Measurements from ENCODE around the gene ESF1. TPM values are rescaled to one million over a fixed set of nuclear protein-coding genes. Genes with fewer than 3 reads are reported as not detected.
"Not testable (repeated sequence)": the region's sequence is repeated elsewhere in the genome, so short reads cannot be mapped to it uniquely, and the experiment has no call there.

Gene ESF1
- total RNA-seq, 2 donors from 2014 or later = 13.9 to 21.7 TPM

DNA sequence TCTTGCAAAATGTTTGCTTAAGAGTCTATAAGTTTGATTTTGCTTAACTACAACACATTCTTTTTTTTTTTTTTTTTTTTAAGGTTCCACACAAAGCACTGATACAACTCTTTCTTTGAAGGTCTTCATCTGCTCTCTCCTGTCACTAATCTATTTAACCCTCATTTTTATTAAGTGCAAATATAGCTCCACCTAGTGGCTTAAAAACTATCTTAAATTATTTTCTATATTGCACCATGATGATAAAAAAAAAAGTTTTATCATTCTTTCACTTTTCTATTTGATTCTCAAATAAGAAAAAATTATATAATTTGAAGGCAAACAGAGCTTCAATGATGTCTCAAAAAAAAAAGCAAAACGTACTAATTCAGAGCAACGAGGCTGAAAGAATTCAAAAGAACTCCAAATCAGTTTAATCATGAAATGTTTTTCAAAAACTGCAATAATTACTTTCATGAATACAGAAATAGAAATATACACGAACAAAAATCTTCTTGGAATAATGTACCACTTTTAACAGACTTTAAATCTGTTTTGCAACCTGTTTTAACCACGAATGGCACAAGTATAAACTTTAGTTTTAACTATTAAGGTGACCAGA, 12.8 kb downstream of the ESF1 start:
- no peak for ATAC-seq (replicated peaks)
- Mint-ChIP-seq H3K27me3 (no peaks in the 10 kb centered on the region), H3K36me3 (ENCODE audit: low read depth) (peaks cover 97% of the 10 kb centered on the region), H3K9me3 (no peaks in the 10 kb centered on the region), H3K4me3 (no peak overlapping the region), H3K27ac (no peak overlapping the region), H3K4me1 (peaks cover 6% of the 10 kb centered on the region)

DNA sequence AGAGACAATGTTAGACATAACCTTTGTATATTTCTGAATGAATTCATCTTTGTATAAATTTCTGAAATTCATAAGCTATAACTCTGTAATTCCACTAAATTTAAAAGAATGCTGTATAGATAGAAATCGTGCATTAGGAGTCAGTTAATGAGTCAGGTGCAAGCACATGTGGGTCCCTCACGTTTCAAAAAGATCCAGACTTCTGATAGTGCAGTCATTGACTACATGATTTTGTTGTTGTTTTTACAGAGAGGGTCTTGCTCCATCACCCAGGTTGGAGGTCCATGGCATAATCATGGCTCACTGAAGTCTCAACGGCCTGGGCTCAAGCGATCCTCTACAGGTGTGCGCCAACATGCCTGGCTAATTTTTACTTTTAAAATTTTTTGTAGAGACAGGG, 14.6 kb downstream of the ESF1 start:
- H3K27ac Mint-ChIP-seq = no peak overlapping the region
- H3K9me3 Mint-ChIP-seq = no peaks in the 10 kb centered on the region
- no peak for ATAC-seq (replicated peaks)
- H3K36me3 Mint-ChIP-seq (ENCODE audit: low read depth) = peaks cover 97% of the 10 kb centered on the region
- no peaks in the 10 kb centered on the region for H3K4me1 Mint-ChIP-seq
- H3K27me3 Mint-ChIP-seq = no peaks in the 10 kb centered on the region
- no peak overlapping the region for H3K4me3 Mint-ChIP-seq

DNA sequence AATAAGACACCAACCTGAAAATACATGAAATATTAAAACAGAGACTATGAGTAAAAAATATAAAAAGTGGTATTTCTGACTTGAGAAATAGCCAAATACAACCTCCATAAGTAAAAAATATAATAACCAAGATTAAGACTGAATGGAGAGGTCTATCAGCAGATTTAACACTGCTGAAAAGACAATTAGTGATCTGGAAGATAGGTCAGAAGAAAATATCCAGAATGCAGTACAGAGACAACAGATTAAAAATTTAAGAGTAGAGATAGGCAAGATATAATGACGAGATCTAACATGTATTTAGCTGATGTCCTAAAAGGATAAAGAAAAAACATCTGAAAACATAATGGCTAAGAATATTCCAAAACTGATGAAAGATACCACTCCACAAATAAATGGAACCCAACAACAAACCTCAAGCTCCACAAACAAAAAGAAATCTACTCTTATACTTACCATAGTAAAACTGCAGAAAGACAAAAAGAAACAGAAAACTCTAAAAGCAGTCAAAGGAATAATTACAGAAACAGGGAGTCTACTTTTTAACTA, 18.8 kb downstream of the ESF1 start:
- H3K27ac Mint-ChIP-seq = no peak overlapping the region
- ATAC-seq (replicated peaks) = no peak
- no peak overlapping the region for H3K4me3 Mint-ChIP-seq
- peaks cover 87% of the 10 kb centered on the region for H3K36me3 Mint-ChIP-seq (ENCODE audit: low read depth)
- no peaks in the 10 kb centered on the region for H3K4me1 Mint-ChIP-seq
- no peaks in the 10 kb centered on the region for H3K27me3 Mint-ChIP-seq
- H3K9me3 Mint-ChIP-seq = no peaks in the 10 kb centered on the region

DNA sequence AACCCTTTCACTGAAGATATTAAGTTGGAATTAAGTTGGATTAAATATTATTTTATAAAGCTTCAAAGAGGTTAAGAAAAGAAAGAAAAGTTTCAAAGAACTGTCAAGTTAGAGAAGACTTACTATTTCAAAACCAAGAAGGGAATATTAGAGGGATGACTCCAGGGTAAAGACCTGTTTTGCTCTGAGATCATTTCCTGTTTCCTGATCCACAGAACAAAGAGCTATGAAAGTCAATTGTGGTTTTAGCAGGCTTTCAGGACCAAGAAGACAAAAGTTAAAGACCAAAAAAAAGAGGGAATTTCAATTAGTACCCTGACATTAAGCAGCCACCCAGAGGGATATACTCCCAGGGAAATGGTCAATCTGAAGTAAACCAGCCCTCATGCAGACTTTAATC, 19.4 kb downstream of the ESF1 start:
- ATAC-seq (replicated peaks) = no peak
- H3K27me3 Mint-ChIP-seq = no peaks in the 10 kb centered on the region
- no peaks in the 10 kb centered on the region for H3K9me3 Mint-ChIP-seq
- no peaks in the 10 kb centered on the region for H3K4me1 Mint-ChIP-seq
- no peak overlapping the region for H3K27ac Mint-ChIP-seq
- no peak overlapping the region for H3K4me3 Mint-ChIP-seq
- H3K36me3 Mint-ChIP-seq (ENCODE audit: low read depth) = peaks cover 81% of the 10 kb centered on the region

DNA sequence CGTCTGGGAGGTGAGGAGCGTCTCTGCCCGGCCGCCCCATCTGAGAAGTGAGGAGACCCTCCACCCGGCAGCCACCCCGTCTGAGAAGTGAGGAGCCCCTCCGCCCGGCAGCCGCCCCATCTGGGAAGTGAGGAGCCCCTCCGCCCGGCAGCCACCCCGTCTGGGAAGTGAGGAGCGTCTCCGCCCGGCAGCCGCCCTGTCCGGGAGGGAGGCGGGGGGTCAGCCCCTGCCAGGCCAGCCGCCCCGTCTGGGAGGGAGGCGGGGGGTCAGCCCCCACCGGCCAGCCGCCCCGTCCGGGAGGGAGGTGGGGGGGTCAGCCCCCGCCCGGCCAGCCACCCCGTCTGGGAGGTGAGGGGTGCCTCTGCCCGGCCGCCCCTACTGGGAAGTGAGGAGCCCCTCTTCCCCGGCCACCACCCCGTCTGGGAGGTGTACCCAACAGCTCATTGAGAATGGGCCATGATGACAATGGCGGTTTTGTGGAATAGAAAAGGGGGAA, 24.2 kb downstream of the ESF1 start:
- H3K36me3 Mint-ChIP-seq (ENCODE audit: low read depth) = peaks cover 60% of the 10 kb centered on the region
- ATAC-seq (replicated peaks); H3K9me3 Mint-ChIP-seq; H3K4me3 Mint-ChIP-seq; H3K4me1 Mint-ChIP-seq; H3K27me3 Mint-ChIP-seq; H3K27ac Mint-ChIP-seq: not testable (repeated sequence)

DNA sequence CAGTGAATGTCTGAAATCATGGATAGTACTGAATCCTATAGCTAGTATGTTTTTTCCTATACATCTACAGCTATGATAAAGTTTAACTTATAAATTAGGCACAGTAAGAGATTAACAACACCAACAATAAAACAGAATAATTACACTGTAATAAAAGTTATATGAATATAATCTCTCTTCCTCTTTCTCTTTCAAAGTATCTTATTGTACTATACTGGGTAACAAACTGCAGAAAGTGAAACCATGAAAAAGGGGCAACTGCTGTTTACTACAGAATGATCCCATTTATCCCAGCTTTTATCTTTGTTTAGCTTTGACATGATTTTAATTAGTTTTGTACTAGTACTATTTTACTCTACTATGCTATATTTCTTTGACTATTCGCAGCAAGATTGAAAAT, 25.8 kb downstream of the ESF1 start:
- no peak overlapping the region for H3K27ac Mint-ChIP-seq
- H3K9me3 Mint-ChIP-seq = no peaks in the 10 kb centered on the region
- no peak for ATAC-seq (replicated peaks)
- peaks cover 44% of the 10 kb centered on the region for H3K36me3 Mint-ChIP-seq (ENCODE audit: low read depth)
- no peak overlapping the region for H3K4me3 Mint-ChIP-seq
- H3K4me1 Mint-ChIP-seq = peaks cover 4% of the 10 kb centered on the region
- no peaks in the 10 kb centered on the region for H3K27me3 Mint-ChIP-seq

DNA sequence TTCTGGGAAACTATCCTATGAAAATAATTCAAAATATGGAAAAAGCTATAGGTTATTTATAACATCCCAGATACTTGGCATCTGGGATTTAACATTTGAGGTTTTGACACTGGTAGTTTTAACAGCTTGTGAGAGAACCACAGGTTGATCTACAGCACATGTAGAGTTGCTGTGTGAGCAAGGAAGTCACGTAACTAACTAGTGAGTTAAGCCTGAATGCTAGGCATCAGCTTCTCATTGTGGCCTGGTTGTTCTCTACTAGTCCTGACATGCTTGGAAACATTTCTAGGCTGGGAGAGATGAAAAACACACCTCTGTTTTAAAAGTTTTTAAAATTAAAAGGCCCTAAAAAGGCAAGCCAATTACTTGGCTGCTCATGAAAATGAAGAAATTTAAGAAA, 28.2 kb downstream of the ESF1 start:
- Mint-ChIP-seq H3K36me3 (ENCODE audit: low read depth) (peaks cover 27% of the 10 kb centered on the region), H3K27me3 (no peaks in the 10 kb centered on the region), H3K27ac (no peak overlapping the region), H3K4me3 (no peak overlapping the region), H3K9me3 (no peaks in the 10 kb centered on the region), H3K4me1 (peaks cover 4% of the 10 kb centered on the region)
- ATAC-seq (replicated peaks) = no peak

DNA sequence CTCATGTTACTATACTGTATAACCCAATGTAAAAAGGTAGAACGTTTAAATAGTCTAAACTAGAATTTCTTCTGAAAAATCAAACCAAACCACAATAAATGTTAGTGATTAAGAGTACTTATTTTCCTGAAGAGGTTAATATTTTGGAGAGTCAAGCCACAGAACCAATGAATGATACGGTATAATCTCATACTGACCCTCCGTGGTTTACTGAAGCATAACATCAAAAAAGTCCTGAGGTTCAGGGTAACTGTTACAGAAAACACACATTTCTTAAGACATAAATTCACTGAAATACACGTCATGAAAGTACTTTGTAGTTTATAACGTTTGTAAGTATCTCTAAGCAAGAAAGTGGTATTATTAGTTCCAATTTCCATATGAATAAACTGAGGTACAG, 28.9 kb downstream of the ESF1 start:
- ATAC-seq (replicated peaks) = no peak

DNA sequence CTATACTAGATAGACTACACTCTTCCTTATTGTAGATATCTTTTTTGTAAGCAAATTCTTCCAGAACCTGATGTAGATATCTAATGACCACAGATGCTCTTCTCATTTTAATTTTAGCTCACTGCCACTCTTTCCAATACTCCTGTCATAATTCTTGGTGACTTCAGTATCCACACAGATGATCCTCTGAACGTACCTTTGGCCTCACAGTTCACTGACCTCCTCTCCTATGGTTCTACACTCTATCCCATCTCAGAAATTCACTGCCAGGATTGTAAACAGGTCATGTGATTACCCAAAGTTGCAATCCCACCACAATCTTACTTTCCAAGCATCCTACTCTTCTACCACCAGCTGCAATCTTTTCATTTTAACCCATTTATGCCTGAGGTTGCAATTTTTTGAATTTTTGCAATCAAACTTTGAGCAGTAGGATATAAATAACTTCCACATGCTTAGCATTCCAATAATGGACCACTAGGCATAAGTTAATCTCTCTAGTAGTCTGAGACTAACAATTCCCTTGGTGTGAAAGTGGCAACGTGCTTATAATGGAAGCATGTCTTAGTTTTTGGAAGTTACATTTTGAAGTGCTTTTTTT, 31.2 kb downstream of the ESF1 start:
- peaks cover 30% of the 10 kb centered on the region for H3K36me3 Mint-ChIP-seq (ENCODE audit: low read depth)
- H3K4me1 Mint-ChIP-seq = no peaks in the 10 kb centered on the region
- H3K27ac Mint-ChIP-seq = no peak overlapping the region
- H3K27me3 Mint-ChIP-seq = no peaks in the 10 kb centered on the region
- ATAC-seq (replicated peaks) = no peak
- no peaks in the 10 kb centered on the region for H3K9me3 Mint-ChIP-seq
- H3K4me3 Mint-ChIP-seq = no peak overlapping the region

More for the DNA sequence above, 28.9 kb downstream of the ESF1 start:
- no peaks in the 10 kb centered on the region for H3K27me3 Mint-ChIP-seq
- no peak overlapping the region for H3K27ac Mint-ChIP-seq
- peaks cover 34% of the 10 kb centered on the region for H3K36me3 Mint-ChIP-seq (ENCODE audit: low read depth)
- H3K4me1 Mint-ChIP-seq = peaks cover 4% of the 10 kb centered on the region
- H3K4me3 Mint-ChIP-seq = no peak overlapping the region
- H3K9me3 Mint-ChIP-seq = no peaks in the 10 kb centered on the region

DNA sequence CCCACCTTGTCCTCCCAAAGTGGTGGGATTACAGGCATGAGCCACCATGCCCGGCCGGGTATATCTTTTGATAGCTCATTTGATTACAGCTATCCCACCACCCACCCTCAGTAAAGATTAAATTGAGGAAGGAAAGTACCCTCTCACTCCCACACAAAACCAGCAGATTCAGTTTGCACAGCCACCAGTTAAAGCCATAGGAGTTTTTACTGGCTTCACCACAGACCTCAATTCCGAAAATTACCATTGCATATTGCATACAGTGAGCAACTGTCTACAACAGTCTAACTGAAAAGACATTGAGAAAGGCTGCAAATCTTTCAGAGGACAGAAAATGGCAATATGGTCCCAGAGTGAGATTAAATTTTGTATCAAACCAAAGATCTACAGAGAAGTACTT, 34.9 kb downstream of the ESF1 start:
- ATAC-seq (replicated peaks) = no peak
- Mint-ChIP-seq H3K9me3 (no peaks in the 10 kb centered on the region), H3K27ac (no peak overlapping the region), H3K4me1 (peaks cover 1% of the 10 kb centered on the region), H3K27me3 (no peaks in the 10 kb centered on the region), H3K4me3 (no peak overlapping the region), H3K36me3 (ENCODE audit: low read depth) (peaks cover 38% of the 10 kb centered on the region)

DNA sequence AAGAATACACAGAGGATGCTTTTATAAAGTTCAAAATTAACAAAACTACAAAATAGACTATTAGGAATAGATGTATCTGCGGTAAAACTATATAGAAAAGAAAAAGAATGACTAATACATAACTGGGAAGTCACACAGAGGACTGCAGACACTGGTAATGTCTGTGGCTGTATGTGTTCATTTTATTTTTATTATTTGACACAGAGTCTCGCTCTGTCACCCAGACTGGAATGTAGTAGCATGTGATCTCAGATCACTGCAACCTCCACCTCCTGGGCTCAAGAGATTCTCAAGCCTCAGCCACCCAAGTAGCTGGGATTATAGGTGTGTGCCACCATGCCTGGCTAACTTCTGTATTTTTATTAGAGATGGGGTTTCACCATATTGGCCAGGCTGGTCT, 38.9 kb downstream of the ESF1 start:
- Mint-ChIP-seq H3K36me3 (ENCODE audit: low read depth) (peaks cover 69% of the 10 kb centered on the region), H3K27ac (no peak overlapping the region), H3K4me1 (peaks cover 8% of the 10 kb centered on the region), H3K4me3 (no peak overlapping the region), H3K27me3 (no peaks in the 10 kb centered on the region), H3K9me3 (peaks cover 5% of the 10 kb centered on the region)
- no peak for ATAC-seq (replicated peaks)

DNA sequence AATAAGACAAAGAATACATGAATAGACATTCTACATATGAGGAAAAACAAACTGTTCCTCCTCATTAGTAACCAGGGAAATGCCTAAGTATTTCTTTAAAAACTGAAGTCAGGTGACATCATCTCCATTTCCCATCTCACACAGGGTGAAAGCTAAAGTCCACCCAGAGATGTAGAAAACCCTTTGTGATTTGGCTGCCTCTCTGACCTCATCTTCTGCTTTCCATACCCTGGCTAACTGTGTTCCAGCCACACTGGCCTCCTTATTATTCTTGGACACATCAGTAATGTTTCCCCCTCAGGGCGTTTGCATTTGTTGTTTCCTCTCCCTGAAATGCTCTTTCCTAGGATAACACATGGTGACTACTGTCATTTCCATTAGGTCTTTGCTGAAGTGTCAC, 40.4 kb downstream of the ESF1 start:
- Mint-ChIP-seq H3K27me3 (no peaks in the 10 kb centered on the region), H3K9me3 (peaks cover 6% of the 10 kb centered on the region), H3K27ac (peak overlapping the region; percentile 18), H3K4me3 (no peak overlapping the region), H3K36me3 (ENCODE audit: low read depth) (peaks cover 71% of the 10 kb centered on the region), H3K4me1 (peaks cover 14% of the 10 kb centered on the region)
- ATAC-seq (replicated peaks) = no peak

DNA sequence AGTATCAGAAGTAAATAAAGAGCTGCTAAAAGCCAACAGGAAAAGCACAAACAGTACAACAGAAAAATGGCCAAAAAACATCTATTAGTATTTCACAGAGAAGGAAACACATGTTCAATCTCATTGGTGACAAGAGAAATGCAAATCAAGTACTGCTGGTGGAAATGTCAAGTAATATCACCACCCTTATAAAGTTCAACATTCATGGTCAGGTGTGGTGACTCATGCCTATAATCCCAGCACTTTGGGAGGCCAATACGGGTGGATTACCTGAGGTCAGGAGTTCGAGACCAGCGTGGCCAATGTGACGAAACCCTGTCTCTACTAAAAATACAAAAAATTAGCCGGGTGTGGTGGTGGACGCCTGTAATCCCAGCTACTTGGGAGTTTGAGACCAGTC, 42.8 kb downstream of the ESF1 start:
- H3K27me3 Mint-ChIP-seq = no peaks in the 10 kb centered on the region
- H3K9me3 Mint-ChIP-seq = peaks cover 6% of the 10 kb centered on the region
- peak; percentile 38 for ATAC-seq (replicated peaks)
- H3K4me1 Mint-ChIP-seq = peaks cover 15% of the 10 kb centered on the region
- H3K27ac Mint-ChIP-seq = no peak overlapping the region
- no peak overlapping the region for H3K4me3 Mint-ChIP-seq
- peaks cover 81% of the 10 kb centered on the region for H3K36me3 Mint-ChIP-seq (ENCODE audit: low read depth)

DNA sequence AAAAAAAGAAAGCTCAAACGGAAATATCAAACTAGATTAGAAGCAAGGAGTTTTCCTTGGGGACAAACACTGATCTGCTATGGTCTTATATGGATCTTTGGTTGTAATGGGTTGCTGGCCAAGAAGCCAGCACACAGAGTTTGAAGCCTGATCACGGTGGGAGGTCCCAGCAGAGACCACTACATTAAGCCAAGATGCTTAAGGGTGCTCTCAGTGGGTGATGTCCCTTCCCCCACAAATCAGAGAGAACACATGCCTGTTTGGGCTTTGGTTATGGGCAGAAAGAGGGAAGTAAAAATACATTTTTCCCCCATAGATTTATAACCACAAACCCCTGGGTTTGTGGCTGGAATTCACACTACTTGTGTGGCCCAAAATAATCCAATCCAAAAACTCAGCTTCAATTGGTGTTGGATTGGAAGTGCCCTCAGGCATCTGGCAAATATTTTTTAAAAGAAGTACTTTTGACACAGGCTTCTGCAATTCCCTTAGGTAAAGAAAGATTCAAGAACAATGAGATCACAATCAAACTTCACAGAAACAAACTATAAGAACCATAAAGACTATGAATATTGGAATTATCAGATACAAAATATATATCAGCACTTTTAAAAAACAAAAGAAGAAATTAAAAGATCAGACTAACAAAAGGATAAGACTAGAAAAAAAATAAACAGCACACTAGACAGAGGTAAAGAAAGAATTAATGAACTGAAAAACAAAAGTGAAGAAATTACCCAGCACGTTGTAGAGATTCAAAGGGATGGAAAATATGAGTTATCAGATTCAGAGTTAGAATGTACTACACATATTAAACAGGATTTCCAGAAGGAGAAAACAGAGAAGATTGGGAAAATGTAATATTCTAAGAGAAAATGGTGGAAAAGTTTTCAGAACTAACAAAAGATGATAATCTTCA, 44.7 kb downstream of the ESF1 start:
- Mint-ChIP-seq H3K36me3 (ENCODE audit: low read depth) (peaks cover 90% of the 10 kb centered on the region), H3K4me3 (no peak overlapping the region), H3K9me3 (peaks cover 6% of the 10 kb centered on the region), H3K27me3 (no peaks in the 10 kb centered on the region), H3K27ac (peak overlapping the region; percentile 42), H3K4me1 (peaks cover 17% of the 10 kb centered on the region)
- no peak for ATAC-seq (replicated peaks)
